ENCODE results near the gene THSD4.
A peak's percentile ranks its signal among the peaks of the same experiment; 100 is the strongest.

THSD4 gene

GRCh38 chr15:71116366-71116765, 1.1 kb downstream of the THSD4 start:
- H2BK120ac ChIP-seq (ENCODE audit: low read depth, low read length) = no peak overlapping the region
- H3K4me1 ChIP-seq (ENCODE audit: control insufficient read depth, insufficient read depth, low read depth, low read length) = peaks cover 9% of the 10 kb centered on the region
- H2AK5ac ChIP-seq (ENCODE audit: low read length, severe bottlenecking) = no peak overlapping the region
- H3K27ac ChIP-seq (ENCODE audit: low read length, poor library complexity, severe bottlenecking) = no peak overlapping the region
- no peak overlapping the region for H2BK15ac ChIP-seq (ENCODE audit: low read depth, poor library complexity, severe bottlenecking)
- peaks cover 25% of the 10 kb centered on the region for H3K79me1 ChIP-seq (replicated peaks; ENCODE audit: low read length, poor library complexity, severe bottlenecking)
- H2BK12ac ChIP-seq (ENCODE audit: low read length in 2 of 2) = no peak overlapping the region
- H3K14ac ChIP-seq (ENCODE audit: low read length in 2 of 2) = no peak overlapping the region
- peak overlapping the region; percentile 76 to 86 for H3K4me3 ChIP-seq (ENCODE audit: insufficient read depth in 1 of 2, low read depth in 1 of 2, low read length in 2 of 2)
- no peak overlapping the region for H4K91ac ChIP-seq (ENCODE audit: low read length)
- no peak overlapping the region for H3K18ac ChIP-seq (ENCODE audit: low read depth in 1 of 2, low read length in 2 of 2)
- H2BK5ac ChIP-seq (ENCODE audit: low read depth, low read length, poor library complexity, severe bottlenecking) = no peak overlapping the region
- peaks cover 0 to 4% of the 10 kb centered on the region in 2 experiments for H3K36me3 ChIP-seq (ENCODE audit: control insufficient read depth in 1 of 2, insufficient read depth in 2 of 2, low read depth in 1 of 2, low read length in 2 of 2)
- no peak overlapping the region for H3K23ac ChIP-seq (ENCODE audit: low read length in 2 of 2)
- no peak overlapping the region for H3K4ac ChIP-seq (ENCODE audit: low read depth in 1 of 2, low read length in 2 of 2)
- 25% methylated on average over 13 of the region's 13 CpGs for WGBS
- peak overlapping the region; percentile 88 for H3K9ac ChIP-seq (ENCODE audit: low read length)
- DNase-seq = no peak
- H3K27me3 ChIP-seq (ENCODE audit: control insufficient read depth in 1 of 2, insufficient read depth in 1 of 2, low read length in 2 of 2) = no peaks in the 10 kb centered on the region
- no peak overlapping the region for H4K8ac ChIP-seq (ENCODE audit: low read length)
- H2AFZ ChIP-seq (ENCODE audit: low read depth, low read length) = no peak overlapping the region
- no peaks in the 10 kb centered on the region for H3K9me3 ChIP-seq (ENCODE audit: control insufficient read depth, low read length)
- peak overlapping the region; percentile 90 for H3K4me2 ChIP-seq (ENCODE audit: low read length, poor library complexity, severe bottlenecking)

- Histone ChIP-seq H4K91ac (ENCODE audit: low read length) (no peak overlapping the region), H3K9ac (ENCODE audit: low read length) (peak overlapping the region; percentile 88), H2AK5ac (ENCODE audit: low read length, severe bottlenecking) (no peak overlapping the region), H3K36me3 (ENCODE audit: control insufficient read depth in 1 of 2, insufficient read depth in 2 of 2, low read depth in 1 of 2, low read length in 2 of 2) (peaks cover 0 to 4% of the 10 kb centered on the region in 2 experiments), H4K8ac (ENCODE audit: low read length) (no peak overlapping the region), H3K4me1 (ENCODE audit: control insufficient read depth, insufficient read depth, low read depth, low read length) (peaks cover 8% of the 10 kb centered on the region), H3K4me3 (ENCODE audit: insufficient read depth in 1 of 2, low read depth in 1 of 2, low read length in 2 of 2) (peak overlapping the region in 1 of 2 experiments; percentile 86), H3K4ac (ENCODE audit: low read depth in 1 of 2, low read length in 2 of 2) (no peak overlapping the region), H3K27me3 (ENCODE audit: control insufficient read depth in 1 of 2, insufficient read depth in 1 of 2, low read length in 2 of 2) (no peaks in the 10 kb centered on the region), H3K23ac (ENCODE audit: low read length in 2 of 2) (no peak overlapping the region), H3K4me2 (ENCODE audit: low read length, poor library complexity, severe bottlenecking) (no peak overlapping the region), H3K27ac (ENCODE audit: low read length, poor library complexity, severe bottlenecking) (no peak overlapping the region), H2BK15ac (ENCODE audit: low read depth, poor library complexity, severe bottlenecking) (no peak overlapping the region), H3K79me1 (replicated peaks; ENCODE audit: low read length, poor library complexity, severe bottlenecking) (peaks cover 31% of the 10 kb centered on the region), H2AFZ (ENCODE audit: low read depth, low read length) (no peak overlapping the region), H3K9me3 (ENCODE audit: control insufficient read depth, low read length) (no peaks in the 10 kb centered on the region), H2BK12ac (ENCODE audit: low read length in 2 of 2) (no peak overlapping the region), H2BK5ac (ENCODE audit: low read depth, low read length, poor library complexity, severe bottlenecking) (no peak overlapping the region), H3K18ac (ENCODE audit: low read depth in 1 of 2, low read length in 2 of 2) (no peak overlapping the region), H2BK120ac (ENCODE audit: low read depth, low read length) (no peak overlapping the region), H3K14ac (ENCODE audit: low read length in 2 of 2) (no peak overlapping the region)
- DNase-seq = no peak
- 89% methylated on average over 2 of the region's 3 CpGs for WGBS
Observed at GRCh38 chr15:71116942-71117341, 1.7 kb downstream of the THSD4 start.

DNA sequence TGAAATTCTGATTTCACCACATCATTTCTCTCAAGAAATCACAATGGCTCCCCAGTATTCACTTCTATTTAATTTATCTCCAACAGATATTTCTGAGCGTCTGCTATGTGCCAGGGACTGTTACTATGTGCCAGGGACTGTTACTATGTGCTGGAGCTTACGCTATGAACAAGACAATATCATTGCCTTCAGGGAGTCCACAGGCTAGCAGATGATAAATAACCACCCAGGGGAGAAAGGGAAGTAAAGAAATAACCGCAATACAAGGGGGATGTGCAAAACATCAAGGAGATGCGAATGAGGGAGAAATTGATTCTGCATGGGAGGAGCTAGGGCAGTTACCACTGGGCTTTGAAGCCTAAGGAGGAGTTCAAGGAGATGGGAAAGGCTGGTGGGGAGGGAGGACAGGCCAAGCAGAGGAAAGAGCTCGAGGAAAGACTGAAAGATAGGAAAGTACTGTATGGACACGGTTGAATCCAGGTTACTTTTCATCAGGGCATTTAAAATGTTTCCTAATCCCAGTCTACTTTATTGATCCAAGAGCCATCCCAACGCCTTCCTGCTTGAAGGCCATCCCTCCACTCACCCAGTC, 2.5 kb downstream of the THSD4 start:
- Histone ChIP-seq H3K79me1 (replicated peaks; ENCODE audit: low read length, poor library complexity, severe bottlenecking) (peaks cover 33% of the 10 kb centered on the region), H3K9me3 (ENCODE audit: control insufficient read depth, low read length) (no peaks in the 10 kb centered on the region), H3K27ac (ENCODE audit: low read length, poor library complexity, severe bottlenecking) (no peak overlapping the region), H2AFZ (ENCODE audit: low read depth, low read length) (no peak overlapping the region), H3K4me1 (ENCODE audit: control insufficient read depth, insufficient read depth, low read depth, low read length) (peaks cover 7% of the 10 kb centered on the region), H3K4me2 (ENCODE audit: low read length, poor library complexity, severe bottlenecking) (no peak overlapping the region), H3K18ac (ENCODE audit: low read depth in 1 of 2, low read length in 2 of 2) (no peak overlapping the region), H3K23ac (ENCODE audit: low read length in 2 of 2) (no peak overlapping the region), H2BK120ac (ENCODE audit: low read depth, low read length) (no peak overlapping the region), H3K9ac (ENCODE audit: low read length) (no peak overlapping the region), H2BK5ac (ENCODE audit: low read depth, low read length, poor library complexity, severe bottlenecking) (no peak overlapping the region), H3K27me3 (ENCODE audit: control insufficient read depth in 1 of 2, insufficient read depth in 1 of 2, low read length in 2 of 2) (no peaks in the 10 kb centered on the region), H3K14ac (ENCODE audit: low read length in 2 of 2) (no peak overlapping the region), H2BK15ac (ENCODE audit: low read depth, poor library complexity, severe bottlenecking) (no peak overlapping the region), H4K91ac (ENCODE audit: low read length) (no peak overlapping the region), H3K4ac (ENCODE audit: low read depth in 1 of 2, low read length in 2 of 2) (no peak overlapping the region), H3K4me3 (ENCODE audit: insufficient read depth in 1 of 2, low read depth in 1 of 2, low read length in 2 of 2) (no peak overlapping the region), H2AK5ac (ENCODE audit: low read length, severe bottlenecking) (no peak overlapping the region), H2BK12ac (ENCODE audit: low read length in 2 of 2) (no peak overlapping the region), H4K8ac (ENCODE audit: low read length) (no peak overlapping the region), H3K36me3 (ENCODE audit: control insufficient read depth in 1 of 2, insufficient read depth in 2 of 2, low read depth in 1 of 2, low read length in 2 of 2) (peaks cover 0 to 4% of the 10 kb centered on the region in 2 experiments)
- over 99% methylated on average over 7 of the region's 7 CpGs for WGBS
- DNase-seq = no peak

GRCh38 chr15:71118345-71118744, 3.1 kb downstream of the THSD4 start:
- Histone ChIP-seq H3K18ac (ENCODE audit: low read depth in 1 of 2, low read length in 2 of 2) (no peak overlapping the region), H3K4me1 (ENCODE audit: control insufficient read depth, insufficient read depth, low read depth, low read length) (peaks cover 7% of the 10 kb centered on the region), H2AFZ (ENCODE audit: low read depth, low read length) (no peak overlapping the region), H3K27ac (ENCODE audit: low read length, poor library complexity, severe bottlenecking) (no peak overlapping the region), H2BK5ac (ENCODE audit: low read depth, low read length, poor library complexity, severe bottlenecking) (no peak overlapping the region), H3K27me3 (ENCODE audit: control insufficient read depth in 1 of 2, insufficient read depth in 1 of 2, low read length in 2 of 2) (no peaks in the 10 kb centered on the region), H3K4me3 (ENCODE audit: insufficient read depth in 1 of 2, low read depth in 1 of 2, low read length in 2 of 2) (no peak overlapping the region), H3K4me2 (ENCODE audit: low read length, poor library complexity, severe bottlenecking) (no peak overlapping the region), H3K9ac (ENCODE audit: low read length) (no peak overlapping the region), H3K23ac (ENCODE audit: low read length in 2 of 2) (no peak overlapping the region), H3K14ac (ENCODE audit: low read length in 2 of 2) (no peak overlapping the region), H4K91ac (ENCODE audit: low read length) (no peak overlapping the region), H3K79me1 (replicated peaks; ENCODE audit: low read length, poor library complexity, severe bottlenecking) (peaks cover 37% of the 10 kb centered on the region), H3K4ac (ENCODE audit: low read depth in 1 of 2, low read length in 2 of 2) (no peak overlapping the region), H2BK120ac (ENCODE audit: low read depth, low read length) (no peak overlapping the region), H2AK5ac (ENCODE audit: low read length, severe bottlenecking) (no peak overlapping the region), H4K8ac (ENCODE audit: low read length) (no peak overlapping the region), H3K9me3 (ENCODE audit: control insufficient read depth, low read length) (no peaks in the 10 kb centered on the region), H3K36me3 (ENCODE audit: control insufficient read depth in 1 of 2, insufficient read depth in 2 of 2, low read depth in 1 of 2, low read length in 2 of 2) (peaks cover 0 to 4% of the 10 kb centered on the region in 2 experiments), H2BK15ac (ENCODE audit: low read depth, poor library complexity, severe bottlenecking) (no peak overlapping the region), H2BK12ac (ENCODE audit: low read length in 2 of 2) (no peak overlapping the region)
- WGBS = 92% methylated on average over 4 of the region's 5 CpGs
- DNase-seq = no peak
